ENCODE data around the gene MMEL1.

MMEL1 gene

DNA sequence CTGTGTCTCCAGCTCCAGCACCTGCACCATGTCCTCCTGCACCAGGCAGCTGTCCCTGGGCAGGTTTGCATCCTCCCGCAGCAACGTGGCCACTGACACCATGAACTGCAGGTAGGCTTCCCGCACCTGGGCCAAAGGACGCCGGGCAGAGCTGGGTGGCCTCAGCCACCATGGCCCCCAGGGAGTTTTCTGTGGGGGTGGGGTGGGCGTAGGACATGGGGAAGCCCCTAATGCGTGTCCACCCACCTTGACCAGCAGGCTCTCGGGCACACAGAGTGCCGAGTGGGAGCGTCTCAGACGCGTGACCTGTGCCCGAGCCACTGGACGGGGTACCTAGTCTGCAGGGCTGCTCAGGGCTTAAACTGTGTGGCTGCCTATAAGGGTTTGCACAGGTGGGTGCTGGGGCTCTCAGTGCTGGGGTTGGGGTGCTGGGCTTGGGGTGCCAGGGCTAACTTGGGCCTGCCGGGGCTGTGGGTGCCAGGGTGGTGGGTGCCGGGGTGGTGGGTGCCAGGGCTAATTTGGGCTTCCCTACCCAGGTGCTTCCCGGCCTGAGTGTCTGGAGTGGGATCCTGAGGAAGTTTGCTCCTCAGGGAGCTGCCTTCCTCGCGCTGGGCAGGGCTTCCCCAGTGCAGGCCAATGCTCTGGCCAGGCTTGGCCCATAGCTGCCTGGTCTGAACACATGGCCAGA lies 28.5 kb downstream of the MMEL1 start:
- DNase-seq: no peak

DNA sequence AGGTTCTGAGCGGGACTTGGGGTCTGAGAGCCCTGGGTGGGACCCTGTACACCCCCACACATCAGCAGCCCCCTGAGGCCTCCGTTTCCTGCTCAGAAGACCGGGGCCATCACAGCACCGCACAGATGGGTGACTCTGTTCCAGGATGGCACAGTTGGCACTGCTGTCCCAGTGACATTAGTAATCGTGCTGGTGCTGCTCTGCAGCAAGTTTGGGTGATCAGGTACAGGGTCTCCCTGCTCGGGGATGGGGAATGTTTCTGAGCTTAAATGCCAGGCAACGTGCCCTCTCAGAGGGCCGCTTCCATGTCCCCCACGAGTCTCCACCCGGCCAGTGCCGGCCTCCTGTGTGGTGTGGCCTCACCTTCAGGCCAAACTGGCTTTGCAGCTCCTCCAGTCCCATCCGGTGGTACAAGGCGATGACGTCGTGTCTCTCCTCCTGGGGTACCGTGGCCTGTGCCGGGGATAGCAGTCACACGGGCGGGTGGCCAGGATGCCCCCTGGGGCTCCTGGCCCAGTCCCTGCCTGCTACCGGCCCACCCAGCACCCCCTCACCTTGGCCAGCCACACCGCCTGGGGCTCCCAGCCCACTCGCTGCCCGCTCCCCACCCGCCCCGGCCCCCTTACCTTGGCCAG lies 29.2 kb downstream of the MMEL1 start:
- no peak for DNase-seq

GRCh38 chr1:2602866-2603520 lies 29.8 kb downstream of the MMEL1 start:
- no peak for DNase-seq

DNA sequence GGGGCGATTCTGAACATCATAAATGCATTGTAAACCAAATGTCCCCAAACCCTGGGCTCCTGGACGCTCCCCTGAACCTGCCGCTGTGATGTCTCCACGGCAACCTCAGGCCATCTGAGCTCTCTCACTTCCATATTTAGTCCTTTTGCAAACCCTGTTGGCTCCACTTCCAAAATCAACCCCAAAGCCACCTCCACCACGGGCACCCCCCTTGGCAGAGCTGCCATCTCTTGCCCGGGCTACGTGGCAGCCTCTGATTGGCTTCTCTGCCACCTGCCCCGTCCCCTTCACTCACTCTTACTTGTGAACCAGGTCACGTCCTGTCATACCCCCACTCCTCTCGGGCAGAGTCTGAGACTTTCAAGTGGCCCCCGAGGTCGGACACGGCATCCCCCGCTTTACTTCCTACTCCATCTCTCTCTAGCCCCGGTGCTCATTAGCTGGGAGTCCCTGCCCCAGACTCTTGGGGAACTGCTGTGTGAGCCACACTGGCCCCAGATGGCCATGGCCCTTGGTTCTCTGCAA lies 30.4 kb downstream of the MMEL1 start:
- DNase-seq: no peak

- DNase-seq: no peak
These were observed 31.0 kb downstream of the MMEL1 start for GRCh38 chr1:2601721-2602303.

GRCh38 chr1:2598329-2598931 lies 34.4 kb downstream of the MMEL1 start:
- DNase-seq: no peak

GRCh38 chr1:2597441-2598328 lies 35.1 kb downstream of the MMEL1 start:
- DNase-seq: no peak

- DNase-seq: no peak
These were observed 36.1 kb downstream of the MMEL1 start for GRCh38 chr1:2596530-2597333.

- no peak for DNase-seq
These were observed 36.8 kb downstream of the MMEL1 start for GRCh38 chr1:2595812-2596529.

- DNase-seq: no peak
These were observed 37.5 kb downstream of the MMEL1 start for GRCh38 chr1:2595261-2595811.

GRCh38 chr1:2594641-2595131 lies 38.1 kb downstream of the MMEL1 start:
- no peak for DNase-seq

DNA sequence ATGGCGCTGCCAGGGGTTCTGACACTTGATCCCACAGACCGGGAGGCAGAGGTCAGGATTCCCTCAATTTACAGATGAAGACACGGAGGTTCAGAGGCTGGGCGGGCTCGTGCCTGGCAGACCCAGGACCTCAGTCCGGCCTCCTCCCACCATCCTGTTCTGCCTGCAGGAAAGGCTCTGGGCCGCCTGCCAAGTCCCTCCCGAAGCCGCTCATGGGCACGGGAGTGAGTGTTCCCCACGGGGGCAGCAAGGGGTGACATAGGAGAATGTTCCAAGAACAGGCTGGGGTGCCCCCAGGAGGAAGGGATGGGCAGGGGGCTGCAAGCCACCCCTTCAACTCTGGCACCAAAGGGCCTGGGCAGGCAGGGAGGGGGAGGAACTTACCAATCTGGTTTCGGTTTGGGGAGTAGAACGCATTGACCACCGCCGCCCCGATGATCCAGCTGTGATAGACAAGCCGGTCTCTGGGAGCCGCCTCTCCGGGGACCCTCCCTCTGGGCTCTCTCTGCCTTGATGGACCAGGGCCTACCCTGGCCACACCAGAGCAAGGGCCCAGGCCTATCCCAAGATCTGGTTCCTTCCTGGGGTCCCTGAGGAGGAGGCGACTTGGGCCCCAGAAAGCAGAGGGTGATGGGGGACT lies 38.7 kb downstream of the MMEL1 start:
- no peak for DNase-seq

DNA sequence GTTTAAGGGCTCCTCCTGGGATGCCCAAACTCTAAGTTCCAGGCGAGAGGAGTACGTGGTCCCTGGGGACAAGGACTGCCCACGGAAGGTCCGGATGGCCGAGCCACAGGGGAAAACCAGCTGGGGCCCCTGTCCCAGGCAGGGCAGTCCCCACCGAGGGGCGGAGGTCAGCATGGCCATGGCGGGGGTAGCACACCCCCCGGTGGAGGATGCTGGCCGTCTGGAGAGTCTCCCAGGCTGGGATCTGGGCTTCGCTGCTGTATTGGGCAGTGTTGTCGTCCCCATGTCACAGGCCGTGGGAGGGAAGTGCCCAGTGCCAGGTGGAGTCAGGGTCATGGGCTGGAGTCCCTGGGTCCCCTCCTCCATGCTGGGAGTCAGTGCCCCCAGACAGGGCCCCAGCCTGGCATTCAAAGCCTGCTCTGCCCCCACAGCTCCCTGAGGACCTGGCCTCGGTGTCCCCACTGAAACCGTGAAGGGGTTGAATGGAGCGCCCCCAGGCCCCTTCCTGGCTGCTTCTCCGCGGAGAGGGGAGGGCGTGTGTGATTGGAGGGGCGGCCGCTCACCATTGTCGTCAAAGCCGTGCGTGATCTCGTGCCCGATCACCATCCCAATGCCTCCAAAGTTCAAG lies 39.5 kb downstream of the MMEL1 start:
- DNase-seq: no peak

- DNase-seq: no peak
These were observed 40.1 kb downstream of the MMEL1 start for GRCh38 chr1:2592672-2593071.

GRCh38 chr1:2591581-2592261 lies 41.1 kb downstream of the MMEL1 start:
- no peak for DNase-seq

GRCh38 chr1:2591233-2591580 lies 41.6 kb downstream of the MMEL1 start:
- DNase-seq: no peak

DNA sequence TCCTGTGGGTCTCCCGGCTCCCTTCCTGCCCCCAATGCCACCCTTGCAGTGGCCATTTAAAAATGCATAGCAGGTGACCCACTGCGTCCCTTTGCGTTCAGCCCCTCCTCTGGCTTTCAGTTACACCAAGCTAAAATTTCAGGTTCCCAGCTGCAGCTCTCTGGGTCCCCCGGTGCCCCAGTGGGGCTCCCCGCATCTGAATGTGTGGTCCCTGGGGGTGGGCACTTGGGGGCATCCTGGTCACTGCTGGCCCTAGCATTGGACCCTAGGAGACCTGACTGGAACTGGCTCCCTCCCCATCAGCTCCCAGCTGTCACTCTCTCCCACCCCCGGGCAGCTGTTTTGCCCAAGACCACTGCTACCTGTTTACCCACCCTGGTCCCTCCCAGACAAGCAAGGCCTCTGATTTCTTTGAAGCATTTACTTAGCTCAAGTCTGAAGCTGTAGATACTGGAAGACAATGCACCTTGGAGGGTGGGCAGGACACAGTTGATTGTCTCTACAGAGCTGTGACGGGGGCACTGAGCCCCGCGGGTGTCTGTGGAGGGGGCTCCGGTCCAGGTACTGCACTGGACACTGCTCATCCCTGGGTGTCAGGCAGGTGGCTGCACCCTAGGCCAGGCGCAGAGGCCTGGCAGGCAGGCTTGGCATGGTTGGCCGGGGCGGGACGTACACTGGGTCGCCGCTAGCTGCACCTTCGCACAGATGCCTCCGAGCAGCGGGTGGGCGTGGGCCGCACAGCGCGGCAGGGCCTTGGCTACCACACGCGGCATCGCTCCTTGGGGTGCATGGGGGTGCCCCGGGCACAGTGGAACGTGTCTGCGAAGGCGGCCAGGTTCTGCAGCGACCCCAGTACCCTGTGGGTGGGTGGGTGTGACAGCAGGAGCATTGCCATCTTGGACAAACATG lies 42.3 kb downstream of the MMEL1 start:
- DNase-seq: no peak

All from activated CD4-positive, alpha-beta T cell treated with anti-CD3 and anti-CD28 coated beads, Interleukin-2, amount 50 U/mL, for 4 hours (primary cell).